Esophagus squamous epithelium (tissue), 5 donors: ENCODE results near the gene UBE2V1. TPM values are rescaled to one million over a fixed set of nuclear protein-coding genes. Genes with fewer than 3 reads are reported as not detected.

Experiments used
- DNase-seq: peaks from one replicate; lab custom pipeline; 2025; lab: John Stamatoyannopoulos, UW
- H3K27ac ChIP-seq, 4 donors: fragments of 200-600 bp; sonication (generic); one replicate each; pipeline ENCODE4 v1.5.1; 2016 to 2019; ENCODE audit warnings: mild to moderate bottlenecking in 1 of 4
- H3K27me3 ChIP-seq, 4 donors: fragments of 200-600 bp; sonication (generic); 1 replicate in 3 of 4; 2 replicates in 1 of 4; pipeline versions ENCODE4 v1.5.1 to v1.6.0; 2017 to 2021; ENCODE audit warnings: antibody characterized with exemption in 1 of 4
- H3K36me3 ChIP-seq, 3 donors: fragments of 200-600 bp; sonication (generic); one replicate each; pipeline ENCODE4 v1.5.1; 2016 to 2019
- H3K4me1 ChIP-seq, 3 donors: fragments of 200-600 bp; sonication (generic); one replicate each; pipeline ENCODE4 v1.5.1; 2017 to 2019
- H3K4me3 ChIP-seq, 4 donors: fragments of 200-600 bp; sonication (generic); 1 replicate in 3 of 4; 2 replicates in 1 of 4; pipeline ENCODE4 v1.5.1; 2016 to 2019; ENCODE audit warnings: mild to moderate bottlenecking in 2 of 4, moderate library complexity in 1 of 4
- H3K9me3 ChIP-seq, 3 donors: fragments of 200-600 bp; sonication (generic); one replicate each; pipeline ENCODE4 v1.5.1; 2016 to 2019
- POLR2A ChIP-seq, 4 donors: fragments of 450-650 bp; IDR thresholded peaks; one replicate each; pipeline ENCODE4 v1.6.1; 2017; ENCODE audit warnings: antibody characterized with exemption in 4 of 4, mild to moderate bottlenecking in 4 of 4, moderate library complexity in 3 of 4
- WGBS, 2 donors: methylation state at CpG; one replicate each; pipeline ENCODE4 v1.1.5; 2018; 5-methylcytosine and 5-hydroxymethylcytosine counted together
- intact Hi-C: fragments of 100-400 bp; cut with DNase I; formaldehyde crosslinking; loops from one replicate; pipeline ENCODE4 v1.15.0; 2022
- total RNA-seq, 4 donors: library from RNA; depleted of rRNA; stranded (reverse); fragments of >200 nt; gene quantifications; one replicate each; pipeline ENCODE4 v1.1.0, GENCODE V29; 2016
- TF ChIP-seq, protein P1 (sequence below), 6 experiments: fragments of 450-650 bp in 4 of 6; fragments of 200-600 bp in 2 of 6; sonication (generic) in 2 of 6; IDR thresholded peaks; one replicate each; pipeline ENCODE4 v1.5.1; 2016 to 2019; ENCODE audit warnings: antibody characterized with exemption in 6 of 6, mild to moderate bottlenecking in 4 of 6, moderate library complexity in 4 of 6
- donor health status: DM: yes; HTN: yes; CAD: no.

Gene UBE2V1
- total RNA-seq, 4 donors from 2014 or later: 44.4 to 80.7 (median 63.4) TPM

DNA sequence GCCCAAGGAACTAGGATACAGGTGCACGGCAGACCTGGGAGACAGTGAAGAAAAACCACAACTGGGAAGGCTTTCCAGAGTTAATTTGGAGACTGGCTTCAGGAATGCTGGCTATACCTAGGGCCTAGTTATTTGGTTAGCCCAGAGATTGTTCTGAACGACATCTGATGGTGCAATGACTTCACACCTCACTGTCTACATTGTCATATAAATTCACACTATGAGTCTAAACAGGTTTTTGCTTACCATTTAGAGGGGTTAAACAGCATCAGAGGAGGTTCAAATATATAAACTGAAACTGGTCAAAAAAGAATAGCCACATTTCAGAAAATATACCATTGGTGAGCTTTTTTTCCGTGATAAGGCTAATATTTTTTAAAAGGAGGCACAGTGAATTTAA lies 16.7 kb downstream of the UBE2V1 start:
- H3K36me3 ChIP-seq: peaks cover 0 to 49% (median 6%) of the 10 kb centered on the region in 3 donors
- H3K9me3 ChIP-seq: no peaks in the 10 kb centered on the region
- intact Hi-C loops: no loop called here
- WGBS, 2 donors: 70 to 77% methylated on average over 3 of the region's 3 CpGs
- H3K4me1 ChIP-seq: peaks cover 21 to 81% (median 32%) of the 10 kb centered on the region in 3 donors
- H3K27me3 ChIP-seq: no peaks in the 10 kb centered on the region
- H3K27ac ChIP-seq: peak overlapping the region; percentile 28 to 67 (median 47)
- no peak for TF ChIP-seq POLR2A (IDR thresholded peaks at IDR 0.05)
- TF ChIP-seq, protein P1, sequence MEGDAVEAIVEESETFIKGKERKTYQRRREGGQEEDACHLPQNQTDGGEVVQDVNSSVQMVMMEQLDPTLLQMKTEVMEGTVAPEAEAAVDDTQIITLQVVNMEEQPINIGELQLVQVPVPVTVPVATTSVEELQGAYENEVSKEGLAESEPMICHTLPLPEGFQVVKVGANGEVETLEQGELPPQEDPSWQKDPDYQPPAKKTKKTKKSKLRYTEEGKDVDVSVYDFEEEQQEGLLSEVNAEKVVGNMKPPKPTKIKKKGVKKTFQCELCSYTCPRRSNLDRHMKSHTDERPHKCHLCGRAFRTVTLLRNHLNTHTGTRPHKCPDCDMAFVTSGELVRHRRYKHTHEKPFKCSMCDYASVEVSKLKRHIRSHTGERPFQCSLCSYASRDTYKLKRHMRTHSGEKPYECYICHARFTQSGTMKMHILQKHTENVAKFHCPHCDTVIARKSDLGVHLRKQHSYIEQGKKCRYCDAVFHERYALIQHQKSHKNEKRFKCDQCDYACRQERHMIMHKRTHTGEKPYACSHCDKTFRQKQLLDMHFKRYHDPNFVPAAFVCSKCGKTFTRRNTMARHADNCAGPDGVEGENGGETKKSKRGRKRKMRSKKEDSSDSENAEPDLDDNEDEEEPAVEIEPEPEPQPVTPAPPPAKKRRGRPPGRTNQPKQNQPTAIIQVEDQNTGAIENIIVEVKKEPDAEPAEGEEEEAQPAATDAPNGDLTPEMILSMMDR (IDR thresholded peaks at IDR 0.05): no peak
- no peak overlapping the region for H3K4me3 ChIP-seq
- no peak for DNase-seq

DNA sequence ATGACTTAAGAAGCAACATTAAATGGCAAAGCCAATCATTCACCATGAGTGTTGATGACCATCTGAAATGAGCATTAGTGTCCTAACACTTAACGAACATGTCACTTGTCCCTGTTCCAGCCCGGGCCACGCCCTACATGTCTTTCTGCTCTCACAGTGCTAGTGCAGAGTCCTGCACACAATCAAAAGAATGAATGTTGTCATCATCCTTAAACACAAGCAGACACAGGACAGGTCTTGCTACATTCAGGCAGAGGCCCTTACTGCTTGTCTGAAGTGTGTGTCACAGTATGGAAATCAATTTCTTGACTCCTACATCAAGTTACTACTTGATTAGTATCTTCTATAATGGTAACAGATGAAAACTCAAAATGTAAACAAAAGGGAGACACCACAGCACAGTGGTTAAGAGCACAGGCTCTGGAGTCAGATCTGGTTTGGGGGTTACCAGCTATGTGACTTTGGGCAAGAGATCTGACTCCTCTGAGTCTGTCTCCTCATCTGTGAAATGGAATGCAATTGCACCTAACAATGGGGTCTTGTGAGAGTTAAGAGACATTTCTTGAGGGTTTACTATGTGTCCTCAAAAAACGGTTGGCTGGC lies 17.4 kb downstream of the UBE2V1 start:
- H3K27me3 ChIP-seq: no peaks in the 10 kb centered on the region
- no peak for DNase-seq
- intact Hi-C loops: no loop called here
- H3K36me3 ChIP-seq: peaks cover 0 to 49% (median 6%) of the 10 kb centered on the region in 3 donors
- H3K4me3 ChIP-seq: no peak overlapping the region
- H3K9me3 ChIP-seq: no peaks in the 10 kb centered on the region
- WGBS, 2 donors: 44 to 54% methylated on average over 4 of the region's 4 CpGs
- TF ChIP-seq, protein P1 (IDR thresholded peaks at IDR 0.05): no peak
- TF ChIP-seq POLR2A (IDR thresholded peaks at IDR 0.05): no peak
- peak overlapping the region; percentile 28 to 67 (median 47) for H3K27ac ChIP-seq
- peaks cover 21 to 81% (median 32%) of the 10 kb centered on the region in 3 donors for H3K4me1 ChIP-seq

DNA sequence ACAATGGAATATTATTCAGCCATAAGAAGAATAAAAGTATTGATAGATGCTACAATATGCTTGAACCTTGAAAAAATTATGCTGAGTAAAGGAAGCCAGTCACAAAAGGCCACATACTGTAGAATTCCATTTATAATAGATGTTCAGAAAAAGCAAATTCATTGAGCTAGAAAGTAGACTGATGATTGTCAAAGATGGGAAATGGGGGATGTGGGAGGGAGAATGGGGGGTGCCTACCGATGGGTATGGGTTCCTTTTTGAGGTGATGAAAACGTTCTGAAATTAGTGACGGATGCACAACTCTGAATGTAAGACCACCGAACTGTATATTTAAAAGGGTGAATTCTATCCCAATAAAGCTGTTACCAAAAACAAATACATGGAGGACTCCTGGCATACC lies 18.4 kb downstream of the UBE2V1 start:
- Histone ChIP-seq H3K27me3 (no peaks in the 10 kb centered on the region), H3K9me3 (no peaks in the 10 kb centered on the region), H3K36me3 (peaks cover 0 to 56% (median 6%) of the 10 kb centered on the region in 3 donors), H3K4me3 (no peak overlapping the region), H3K4me1 (peaks cover 16 to 72% (median 27%) of the 10 kb centered on the region in 3 donors), H3K27ac (peak overlapping the region in 2 of 4 donors; percentile 40 to 67)
- intact Hi-C loops: no loop called here
- no peak for DNase-seq
- WGBS, 2 donors: 87 to 92% methylated on average over 4 of the region's 4 CpGs
- TF ChIP-seq POLR2A (IDR thresholded peaks at IDR 0.05): no peak
- TF ChIP-seq, protein P1 (IDR thresholded peaks at IDR 0.05): no peak

DNA sequence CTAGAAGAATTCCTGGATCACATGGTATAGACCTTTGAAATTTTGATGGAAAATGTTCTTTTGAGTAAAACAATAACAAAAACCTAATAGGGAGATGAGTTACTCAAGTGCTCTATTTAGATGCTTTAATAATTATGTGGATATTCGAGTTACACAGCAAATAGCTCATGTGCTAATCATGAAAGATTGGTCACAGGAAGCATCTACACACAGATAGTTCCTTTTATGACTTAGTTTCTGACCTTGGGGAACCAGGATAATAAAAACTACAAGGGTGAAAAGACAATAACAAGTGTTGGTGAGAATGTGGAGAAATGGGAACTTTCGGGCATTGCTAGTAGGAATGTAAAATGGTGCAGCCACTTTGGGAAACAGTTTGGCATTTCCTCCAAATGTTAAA lies 19.7 kb downstream of the UBE2V1 start:
- H3K36me3 ChIP-seq: peaks cover 0 to 68% (median 6%) of the 10 kb centered on the region in 3 donors
- peak overlapping the region in 1 of 4 donors; percentile 43 for H3K27ac ChIP-seq
- intact Hi-C loops: no loop called here
- 73 to 79% methylated on average over 2 of the region's 2 CpGs for WGBS, 2 donors
- DNase-seq: no peak
- no peaks in the 10 kb centered on the region for H3K9me3 ChIP-seq
- no peak for TF ChIP-seq POLR2A (IDR thresholded peaks at IDR 0.05)
- TF ChIP-seq, protein P1 (IDR thresholded peaks at IDR 0.05): no peak
- H3K27me3 ChIP-seq: no peaks in the 10 kb centered on the region
- no peak overlapping the region for H3K4me3 ChIP-seq
- H3K4me1 ChIP-seq: peaks cover 6 to 61% (median 15%) of the 10 kb centered on the region in 3 donors

DNA sequence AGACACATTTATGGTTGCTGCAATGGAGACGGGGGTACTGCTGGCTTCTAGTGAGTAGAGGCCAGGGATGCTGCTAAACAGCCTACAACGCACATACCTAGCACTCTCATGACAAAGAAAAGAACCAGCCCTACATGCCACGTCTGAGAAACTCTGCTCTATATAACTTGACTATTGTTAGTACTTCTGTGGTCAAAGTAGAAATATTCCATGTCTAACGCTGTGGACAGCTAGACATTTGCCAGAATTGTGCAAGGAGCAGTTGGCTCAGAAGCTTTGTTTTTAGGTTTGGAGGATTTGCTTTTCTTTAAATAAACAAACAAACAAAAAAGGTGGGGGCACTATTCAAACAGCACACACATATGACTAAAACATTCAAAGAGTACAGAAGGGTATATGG lies 20.5 kb downstream of the UBE2V1 start:
- no peak overlapping the region for H3K4me3 ChIP-seq
- 76 to 82% methylated on average over 4 of the region's 4 CpGs for WGBS, 2 donors
- peak overlapping the region in 2 of 4 donors; percentile 39 to 43 for H3K27ac ChIP-seq
- intact Hi-C loops: no loop called here
- no peaks in the 10 kb centered on the region for H3K9me3 ChIP-seq
- DNase-seq: no peak
- peaks cover 0 to 72% (median 6%) of the 10 kb centered on the region in 3 donors for H3K36me3 ChIP-seq
- peaks cover 8 to 61% (median 20%) of the 10 kb centered on the region in 3 donors for H3K4me1 ChIP-seq
- H3K27me3 ChIP-seq: no peaks in the 10 kb centered on the region
- TF ChIP-seq POLR2A (IDR thresholded peaks at IDR 0.05): no peak
- TF ChIP-seq, protein P1 (IDR thresholded peaks at IDR 0.05): no peak
